C4-2B (cell line): ENCODE results near the gene TEX26.
A peak's percentile ranks its signal among the peaks of the same experiment; 100 is the strongest.

Source experiments
- H3K27ac ChIP-seq: fragments of 450-650 bp; 2 replicates; pipeline ENCODE4 v1.5.1; 2017
- ZFX ChIP-seq: fragments of 450-650 bp; IDR thresholded peaks from 2 replicates; pipeline ENCODE4 v1.6.1; 2017
- TF ChIP-seq, protein P1 (sequence below): fragments of 450-650 bp; conservative IDR thresholded peaks from 2 replicates; pipeline ENCODE4 v1.5.1; 2017; ENCODE audit warnings: mild to moderate bottlenecking

TEX26 gene

DNA sequence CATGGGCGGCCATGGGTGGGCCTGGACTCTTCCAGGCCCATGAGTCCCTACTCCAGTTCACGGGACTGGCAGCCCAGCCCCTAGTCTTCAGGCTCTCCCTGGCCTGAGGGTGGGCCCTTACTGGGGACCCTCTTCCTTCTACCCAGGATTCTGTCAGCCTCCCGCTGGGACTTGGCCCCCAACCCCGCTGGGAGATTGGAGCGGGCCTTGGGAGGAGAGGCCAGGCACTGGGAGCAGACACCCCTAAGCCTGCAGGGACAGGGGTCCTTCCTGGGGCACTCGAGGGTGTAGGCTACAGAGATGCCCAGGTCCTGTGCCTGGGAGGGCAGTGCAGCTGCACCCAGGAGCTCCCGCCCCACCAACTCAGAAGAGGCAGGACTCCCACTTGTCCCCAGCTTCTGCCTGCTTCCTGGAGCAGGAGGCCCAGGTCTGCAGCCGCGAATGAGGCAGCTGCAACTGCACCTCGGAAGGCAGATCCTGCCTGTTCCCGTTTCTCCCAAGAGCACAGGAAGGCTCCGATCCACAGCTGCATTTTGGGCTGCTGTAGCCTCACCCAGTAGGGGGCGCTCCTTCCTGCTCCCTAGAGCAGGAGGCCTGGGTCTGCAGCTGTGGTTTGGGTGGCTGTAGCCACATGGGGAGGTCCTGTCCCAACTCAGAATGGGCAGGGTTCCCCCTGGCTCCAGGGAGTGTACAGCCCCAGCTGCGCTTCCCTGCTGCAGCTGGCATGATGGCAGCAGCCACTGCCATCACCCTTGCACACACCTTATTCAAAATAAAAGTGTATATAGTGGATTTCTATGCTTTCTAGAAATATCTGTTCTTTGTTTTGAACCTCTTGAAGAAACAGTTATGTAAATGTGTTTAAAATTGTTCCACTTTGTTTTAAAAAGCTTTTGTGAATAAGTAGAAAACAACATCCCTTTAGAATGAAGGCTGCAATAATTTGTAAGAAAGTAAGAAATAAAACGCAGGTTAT is 46.8 kb downstream of the TEX26 start:
- H3K27ac ChIP-seq, result no peak overlapping the region
- TF ChIP-seq, protein P1, sequence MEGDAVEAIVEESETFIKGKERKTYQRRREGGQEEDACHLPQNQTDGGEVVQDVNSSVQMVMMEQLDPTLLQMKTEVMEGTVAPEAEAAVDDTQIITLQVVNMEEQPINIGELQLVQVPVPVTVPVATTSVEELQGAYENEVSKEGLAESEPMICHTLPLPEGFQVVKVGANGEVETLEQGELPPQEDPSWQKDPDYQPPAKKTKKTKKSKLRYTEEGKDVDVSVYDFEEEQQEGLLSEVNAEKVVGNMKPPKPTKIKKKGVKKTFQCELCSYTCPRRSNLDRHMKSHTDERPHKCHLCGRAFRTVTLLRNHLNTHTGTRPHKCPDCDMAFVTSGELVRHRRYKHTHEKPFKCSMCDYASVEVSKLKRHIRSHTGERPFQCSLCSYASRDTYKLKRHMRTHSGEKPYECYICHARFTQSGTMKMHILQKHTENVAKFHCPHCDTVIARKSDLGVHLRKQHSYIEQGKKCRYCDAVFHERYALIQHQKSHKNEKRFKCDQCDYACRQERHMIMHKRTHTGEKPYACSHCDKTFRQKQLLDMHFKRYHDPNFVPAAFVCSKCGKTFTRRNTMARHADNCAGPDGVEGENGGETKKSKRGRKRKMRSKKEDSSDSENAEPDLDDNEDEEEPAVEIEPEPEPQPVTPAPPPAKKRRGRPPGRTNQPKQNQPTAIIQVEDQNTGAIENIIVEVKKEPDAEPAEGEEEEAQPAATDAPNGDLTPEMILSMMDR, result peak; percentile 100
- no peak for TF ChIP-seq ZFX

DNA sequence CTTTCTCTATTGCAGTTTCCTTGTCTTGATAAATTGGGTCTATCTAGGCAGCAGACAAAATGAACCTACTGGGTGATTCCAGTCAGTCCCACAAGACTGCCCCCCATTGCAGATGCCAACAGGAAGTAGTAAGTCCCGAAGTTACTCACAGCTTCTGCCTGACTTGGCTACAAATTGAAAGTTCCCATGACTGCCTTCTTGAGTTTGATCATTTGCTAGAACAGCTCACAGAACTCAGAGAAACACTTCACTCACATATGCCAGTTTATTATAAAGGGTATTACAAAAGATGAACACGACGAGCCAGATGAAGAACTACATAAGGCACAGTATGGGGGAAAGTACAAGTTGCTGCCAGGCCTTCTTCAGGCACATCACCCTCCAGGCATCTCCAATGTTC is 50.0 kb downstream of the TEX26 start:
- TF ChIP-seq, protein P1, result no peak
- TF ChIP-seq ZFX, result no peak
- no peak overlapping the region for H3K27ac ChIP-seq

DNA sequence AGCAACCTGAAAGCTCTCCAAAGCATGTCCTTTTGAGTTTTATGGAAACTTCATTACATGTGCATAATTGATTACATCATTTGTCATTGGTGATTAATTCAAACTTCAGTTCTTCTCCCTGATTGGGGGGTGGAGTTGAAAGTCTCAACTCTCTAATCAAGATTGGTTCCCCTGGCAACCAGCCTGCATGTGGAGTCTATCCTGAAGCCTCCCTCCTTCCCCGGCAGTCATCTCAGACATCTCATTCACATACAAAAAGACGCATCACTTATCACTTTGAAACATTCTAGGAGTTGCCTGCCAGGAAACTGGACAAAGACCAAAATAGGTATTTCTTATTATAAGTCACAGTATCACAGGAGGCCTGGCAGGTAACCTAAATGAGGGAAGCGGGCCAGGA is 50.5 kb downstream of the TEX26 start:
- no peak overlapping the region for H3K27ac ChIP-seq

GRCh38 chr13:30983431-30983830 is 51.0 kb downstream of the TEX26 start:
- H3K27ac ChIP-seq, result no peak overlapping the region
- no peak for TF ChIP-seq ZFX
- TF ChIP-seq, protein P1, result no peak

More for the DNA sequence above, 50.5 kb downstream of the TEX26 start:
- TF ChIP-seq ZFX, result no peak
- TF ChIP-seq, protein P1, result no peak

GRCh38 chr13:30984620-30985019 is 52.2 kb downstream of the TEX26 start:
- TF ChIP-seq ZFX, result no peak
- TF ChIP-seq, protein P1, result no peak
- no peak overlapping the region for H3K27ac ChIP-seq

- H3K27ac ChIP-seq, result no peak overlapping the region
- TF ChIP-seq ZFX, result no peak
- TF ChIP-seq, protein P1, result no peak
These were observed 53.3 kb downstream of the TEX26 start for GRCh38 chr13:30985637-30986205.

DNA sequence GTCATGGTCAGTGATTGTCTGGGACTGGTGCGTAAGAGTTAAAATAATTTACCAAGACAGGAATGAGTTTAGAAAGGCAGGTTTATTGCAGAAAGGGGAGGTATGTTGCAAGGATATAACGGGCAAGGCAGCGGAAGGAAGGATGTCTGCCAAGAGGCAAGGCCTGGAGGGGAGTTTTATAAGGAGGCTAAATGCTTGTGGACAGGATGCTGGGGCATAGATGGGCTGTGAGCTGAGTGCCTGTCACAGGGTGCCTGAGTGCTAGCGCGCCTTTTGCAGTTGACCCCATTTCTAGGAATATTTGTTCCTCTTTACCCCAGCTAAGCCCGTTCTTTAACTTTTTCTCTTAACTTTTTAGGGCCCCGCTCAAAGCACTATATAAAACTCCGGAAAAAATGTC is 58.7 kb downstream of the TEX26 start:
- TF ChIP-seq, protein P1, result no peak
- no peak for TF ChIP-seq ZFX
- no peak overlapping the region for H3K27ac ChIP-seq
